Germinal center (tissue), 1 donor: ENCODE measurements around the gene TACR2.
A peak's percentile ranks its signal among the peaks of the same experiment; 100 is the strongest.
"Not testable (repeated sequence)": the region's sequence is repeated elsewhere in the genome, so short reads cannot be mapped to it uniquely, and the experiment has no call there.

Experiments used
- DNase-seq: peaks from one replicate; pipeline ENCODE4 v3.0.0; 2012; ENCODE audit warnings: mixed read lengths, low spot score

Gene TACR2

GRCh38 chr10:69450395-69450794, 33.7 kb upstream of the TACR2 start:
- DNase-seq, result not testable (repeated sequence)

- DNase-seq, result peak; percentile 54
These were observed 33.1 kb upstream of the TACR2 start for GRCh38 chr10:69449841-69450240.

- no peak for DNase-seq
These were observed 30.0 kb upstream of the TACR2 start for GRCh38 chr10:69446650-69447151.

GRCh38 chr10:69446229-69446628, 29.5 kb upstream of the TACR2 start:
- no peak for DNase-seq

- DNase-seq, result no peak
These were observed 28.3 kb upstream of the TACR2 start for GRCh38 chr10:69445041-69445440.

- no peak for DNase-seq
These were observed 26.6 kb upstream of the TACR2 start for GRCh38 chr10:69443354-69443753.

GRCh38 chr10:69439813-69440506, 23.2 kb upstream of the TACR2 start:
- no peak for DNase-seq

- DNase-seq, result no peak
These were observed 22.6 kb upstream of the TACR2 start for GRCh38 chr10:69439350-69439739.

- no peak for DNase-seq
These were observed 22.0 kb upstream of the TACR2 start for GRCh38 chr10:69438536-69439349.

GRCh38 chr10:69437321-69438259, 20.9 kb upstream of the TACR2 start:
- no peak for DNase-seq

GRCh38 chr10:69435966-69436520, 19.3 kb upstream of the TACR2 start:
- DNase-seq, result no peak

- no peak for DNase-seq
These were observed 18.2 kb upstream of the TACR2 start for GRCh38 chr10:69434926-69435325.

GRCh38 chr10:69434169-69434568, 17.5 kb upstream of the TACR2 start:
- DNase-seq, result no peak

- DNase-seq, result no peak
These were observed 11.4 kb upstream of the TACR2 start for GRCh38 chr10:69428165-69428564.

GRCh38 chr10:69426376-69426727, 9.6 kb upstream of the TACR2 start:
- DNase-seq, result no peak

- DNase-seq, result no peak
These were observed 9.0 kb upstream of the TACR2 start for GRCh38 chr10:69425511-69426298.

GRCh38 chr10:69425041-69425440, 8.3 kb upstream of the TACR2 start:
- DNase-seq, result no peak

GRCh38 chr10:69422676-69423075, 6.0 kb upstream of the TACR2 start:
- DNase-seq, result no peak

GRCh38 chr10:69421611-69422308, 5.0 kb upstream of the TACR2 start:
- no peak for DNase-seq

- no peak for DNase-seq
These were observed 3.0 kb upstream of the TACR2 start for GRCh38 chr10:69419744-69420126.
